GM04504 (cell line): ENCODE measurements around the gene AGPAT2.

Experiments used
- DNase-seq: peaks from one replicate; pipeline ENCODE4 v3.0.0-alpha.2; 2012; ENCODE audit warnings: low read depth

The AGPAT2 gene

GRCh38 chr9:136625101-136626065 is 61.9 kb downstream of the AGPAT2 start:
- DNase-seq, result no peak

- no peak for DNase-seq
Measured at GRCh38 chr9:136624184-136624951, 62.9 kb downstream of the AGPAT2 start.

- no peak for DNase-seq
Measured at GRCh38 chr9:136623842-136624183, 63.4 kb downstream of the AGPAT2 start.
